Astrocyte (in vitro differentiated cells and primary cell): ENCODE measurements around the gene ST14. TPM values are rescaled to one million over a fixed set of nuclear protein-coding genes. Genes with fewer than 3 reads are reported as not detected.
"Not testable (repeated sequence)": the region's sequence is repeated elsewhere in the genome, so short reads cannot be mapped to it uniquely, and the experiment has no call there.

Experiments used
- DNase-seq: peaks from one replicate; pipeline ENCODE4 v3.0.0-alpha.2; 2010; ENCODE audit warnings: low read depth
- FAIRE-seq: peaks from 2 replicates; lab custom pipeline; 2011; peaks lifted over from hg19 to GRCh38; lab: Jason Lieb, UNC
- H2AFZ ChIP-seq: 2 replicates; pipeline ENCODE4 v1.6.0; 2012; ENCODE audit warnings: low read depth, low read length, inconsistent platforms
- H3K27ac ChIP-seq: 2 replicates; pipeline ENCODE4 v1.5.1; 2011; ENCODE audit warnings: low read depth, low read length, inconsistent platforms
- H3K27me3 ChIP-seq: 2 replicates; pipeline ENCODE4 v1.6.0; 2011; ENCODE audit warnings: low read length, inconsistent platforms; ENCODE audit not compliant: insufficient read depth
- H3K36me3 ChIP-seq: 2 replicates; pipeline ENCODE4 v1.5.1; 2011; ENCODE audit warnings: low read length, inconsistent platforms; ENCODE audit not compliant: insufficient read depth
- H3K4me1 ChIP-seq: 2 replicates; pipeline ENCODE4 v1.5.1; 2011; ENCODE audit warnings: low read length, inconsistent platforms; ENCODE audit not compliant: insufficient read depth
- H3K4me2 ChIP-seq: 2 replicates; pipeline ENCODE4 v1.6.0; 2012; ENCODE audit warnings: low read length, inconsistent platforms
- H3K4me3 ChIP-seq: 2 replicates; pipeline ENCODE4 v1.5.1; 2011; ENCODE audit warnings: low read depth, mild to moderate bottlenecking, low read length, inconsistent platforms; ENCODE audit not compliant: insufficient read depth
- H3K79me2 ChIP-seq: 2 replicates; pipeline ENCODE4 v1.6.0; 2012; ENCODE audit warnings: mild to moderate bottlenecking, low read length, inconsistent platforms; ENCODE audit not compliant: insufficient read depth
- H3K9ac ChIP-seq: 2 replicates; pipeline ENCODE4 v1.6.0; 2012; ENCODE audit warnings: mild to moderate bottlenecking, low read length, inconsistent platforms
- H3K9me3 ChIP-seq: 2 replicates; pipeline ENCODE4 v1.5.1; 2012; ENCODE audit warnings: low read depth, mild to moderate bottlenecking, low read length, inconsistent platforms; ENCODE audit not compliant: insufficient read depth
- H4K20me1 ChIP-seq: 2 replicates; pipeline ENCODE4 v1.6.0; 2012; ENCODE audit warnings: low read length, inconsistent platforms; ENCODE audit not compliant: insufficient read depth
- H3K27ac Mint-ChIP-seq: one replicate; pipeline ENCODE4 v1.8.0; 2021; ENCODE audit warnings: mild to moderate bottlenecking, mixed read lengths; ENCODE audit not compliant: unreplicated experiment
- H3K27me3 Mint-ChIP-seq: one replicate; pipeline ENCODE4 v1.8.0; 2021; ENCODE audit warnings: low read depth, mixed read lengths; ENCODE audit not compliant: unreplicated experiment
- H3K36me3 Mint-ChIP-seq: one replicate; pipeline ENCODE4 v1.8.0; 2021; ENCODE audit warnings: low read depth, mixed read lengths; ENCODE audit not compliant: unreplicated experiment
- H3K4me1 Mint-ChIP-seq: one replicate; pipeline ENCODE4 v1.8.0; 2021; ENCODE audit warnings: low read depth, mixed read lengths; ENCODE audit not compliant: unreplicated experiment
- H3K4me3 Mint-ChIP-seq: one replicate; pipeline ENCODE4 v1.8.0; 2021; ENCODE audit warnings: mild to moderate bottlenecking, moderate library complexity, mixed read lengths; ENCODE audit not compliant: unreplicated experiment
- H3K9me3 Mint-ChIP-seq: one replicate; pipeline ENCODE4 v1.8.0; 2021; ENCODE audit warnings: mild to moderate bottlenecking, mixed read lengths; ENCODE audit not compliant: unreplicated experiment
- CTCF ChIP-seq: IDR thresholded peaks from 2 replicates; pipeline ENCODE4 v1.5.1; 2011; ENCODE audit warnings: low read depth, mild to moderate bottlenecking, inconsistent platforms, low read length, moderate library complexity; ENCODE audit not compliant: insufficient read depth
- EZH2 ChIP-seq: IDR thresholded peaks from 2 replicates; pipeline ENCODE4 v1.6.1; 2012; ENCODE audit warnings: mild to moderate bottlenecking, low read length, inconsistent platforms; ENCODE audit not compliant: insufficient read depth
- total RNA-seq: library from RNA; stranded (reverse); gene quantifications from 2 replicates; pipeline ENCODE4 v1.2.1, GENCODE V29; 2021

ST14 gene
- total RNA-seq, 1 donor from 2014 or later = 4.2 TPM

- TF ChIP-seq EZH2 (no peak), CTCF (no peak)
- H2AFZ ChIP-seq = no peak overlapping the region
- DNase-seq (no peak), FAIRE-seq (no peak)
- Mint-ChIP-seq H3K27me3 (no peaks in the 10 kb centered on the region), H3K4me3 (no peak overlapping the region), H3K4me1 (peaks cover 2% of the 10 kb centered on the region), H3K27ac (no peak overlapping the region), H3K9me3 (no peaks in the 10 kb centered on the region), H3K36me3 (peaks cover 5% of the 10 kb centered on the region)
- no peaks in the 10 kb centered on the region for H3K79me2 ChIP-seq
- H3K27ac ChIP-seq = no peak overlapping the region
- no peaks in the 10 kb centered on the region for H3K27me3 ChIP-seq
- no peaks in the 10 kb centered on the region for H3K36me3 ChIP-seq
- H3K9me3 ChIP-seq = no peaks in the 10 kb centered on the region
- H3K9ac ChIP-seq = no peak overlapping the region
- H3K4me1 ChIP-seq = no peaks in the 10 kb centered on the region
- H3K4me3 ChIP-seq = no peak overlapping the region
- no peak overlapping the region for H3K4me2 ChIP-seq
- H4K20me1 ChIP-seq = peaks cover 10% of the 10 kb centered on the region
Measured at GRCh38 chr11:130249371-130249770, 89.8 kb downstream of the ST14 start.

GRCh38 chr11:130249929-130250328, 90.3 kb downstream of the ST14 start:
- not testable (repeated sequence) for H3K9me3 ChIP-seq, H3K79me2 ChIP-seq, H3K27me3 ChIP-seq, H3K36me3 ChIP-seq, H3K4me1 Mint-ChIP-seq, H3K9me3 Mint-ChIP-seq, H3K4me3 ChIP-seq, H3K36me3 Mint-ChIP-seq, H3K27ac Mint-ChIP-seq, DNase-seq, H3K27me3 Mint-ChIP-seq, H3K9ac ChIP-seq, FAIRE-seq, H3K4me1 ChIP-seq, H3K27ac ChIP-seq, H3K4me3 Mint-ChIP-seq, H2AFZ ChIP-seq, H3K4me2 ChIP-seq
- H4K20me1 ChIP-seq = peaks cover 10% of the 10 kb centered on the region

DNA sequence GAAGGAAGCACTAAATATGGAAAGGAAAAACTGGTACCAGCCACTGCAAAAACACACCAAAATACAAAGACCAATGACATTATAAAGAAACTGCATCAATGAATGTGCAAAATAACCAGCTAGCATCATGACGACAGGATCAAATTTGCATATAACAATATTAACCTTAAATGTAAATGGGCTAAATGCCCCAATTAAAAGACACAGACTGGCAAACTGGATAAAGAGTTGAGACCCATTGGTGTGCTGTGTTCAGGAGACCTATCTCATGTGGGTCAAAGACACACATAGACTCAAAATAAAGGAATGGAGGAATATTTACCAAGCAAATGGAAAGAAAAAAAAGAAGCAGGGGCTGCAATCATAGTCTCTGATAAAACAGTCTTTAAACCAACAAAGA, 92.2 kb downstream of the ST14 start:
- H3K4me1 Mint-ChIP-seq, H3K9ac ChIP-seq, H3K4me3 Mint-ChIP-seq, FAIRE-seq, H3K27me3 Mint-ChIP-seq, H3K9me3 ChIP-seq, H3K27ac ChIP-seq, H3K79me2 ChIP-seq, H3K4me2 ChIP-seq, DNase-seq, H3K27ac Mint-ChIP-seq, H3K27me3 ChIP-seq, H2AFZ ChIP-seq, H3K36me3 ChIP-seq, H3K36me3 Mint-ChIP-seq, H3K4me1 ChIP-seq, H3K4me3 ChIP-seq, H3K9me3 Mint-ChIP-seq: not testable (repeated sequence)
- H4K20me1 ChIP-seq = peaks cover 10% of the 10 kb centered on the region

Other genes starting within 250 kb of the ST14 start
- 9.6 and 10.1 TPM in 2 replicates for gene PRDM10, start 156.9 kb upstream of the ST14 start, total RNA-seq
- 804 and 849 TPM in 2 replicates for gene APLP2, start 89.9 kb upstream of the ST14 start, total RNA-seq
- gene ZBTB44, start 155.1 kb downstream of the ST14 start, total RNA-seq = 25.3 and 26.2 TPM in 2 replicates